Stomach (tissue), 9 donors: ENCODE measurements around the gene APOH. TPM values are rescaled to one million over a fixed set of nuclear protein-coding genes. Genes with fewer than 3 reads are reported as not detected.

Experiments used
- DNase-seq, 2 donors: peaks; one replicate each; pipeline versions ENCODE4 v3.0.0 to v3.0.0-alpha.2; 2013 to 2019
- H3K27ac ChIP-seq, 5 donors: fragments of 200-600 bp in 4 of 5; sonication (generic) in 4 of 5; one replicate each; pipeline ENCODE4 v1.5.1; 2013 to 2019; ENCODE audit warnings: mild to moderate bottlenecking in 1 of 5, moderate library complexity in 1 of 5
- H3K27me3 ChIP-seq, 3 donors: fragments of 200-600 bp; sonication (generic); one replicate each; pipeline ENCODE4 v1.5.1; 2017 to 2019; ENCODE audit warnings: mixed run types in 1 of 3
- H3K36me3 ChIP-seq, 4 donors: fragments of 200-600 bp; sonication (generic); 1 replicate in 3 of 4; 2 replicates in 1 of 4; pipeline ENCODE4 v1.5.1; 2016 to 2019
- H3K4me1 ChIP-seq, 4 donors: fragments of 200-600 bp; sonication (generic); one replicate each; pipeline ENCODE4 v1.5.1; 2016 to 2019
- H3K4me3 ChIP-seq, 4 donors: fragments of 200-600 bp; sonication (generic) in 3 of 4; one replicate each; pipeline ENCODE4 v1.5.1; 2016 to 2019; ENCODE audit warnings: mild to moderate bottlenecking in 1 of 4
- H3K9me3 ChIP-seq, 4 donors: fragments of 200-600 bp; sonication (generic); one replicate each; pipeline ENCODE4 v1.5.1; 2016 to 2019
- EP300 ChIP-seq: sonication (generic); formaldehyde crosslinking; IDR thresholded peaks from one replicate; pipeline ENCODE4 v1.6.1; 2017; ENCODE audit warnings: antibody characterized with exemption
- POLR2A ChIP-seq, 4 donors: fragments of 450-650 bp; IDR thresholded peaks; one replicate each; pipeline ENCODE4 v1.6.1; 2016; ENCODE audit warnings: antibody characterized with exemption in 4 of 4, control low read depth in 2 of 4, mild to moderate bottlenecking in 1 of 4, moderate library complexity in 1 of 4
- POLR2AphosphoS5 ChIP-seq, 3 donors: sonication (generic); formaldehyde crosslinking; IDR thresholded peaks; one replicate each; pipeline ENCODE4 v1.6.1; 2016; ENCODE audit warnings: antibody characterized with exemption in 3 of 3
- WGBS, 5 donors: extraction: QIAGEN DNeasy Blood & Tissue Kit in 3 of 5; methylation state at CpG; one replicate each; pipeline versions ENCODE4 v1.1.5 to v1.1.7; 2013 to 2018; 5-methylcytosine and 5-hydroxymethylcytosine counted together
- intact Hi-C: fragments of 100-400 bp; cut with DNase I; formaldehyde crosslinking; loops from one replicate; pipeline ENCODE4 v1.15.1; 2023; ENCODE audit warnings: low total_unique reads
- polyA plus RNA-seq, 3 donors: library from polyadenylated mRNA; stranded (reverse); fragments of 200-250 nt; gene quantifications; one replicate each; pipeline ENCODE4 v1.2.3, GENCODE V29; 2013
- total RNA-seq, 5 donors: library from RNA; depleted of rRNA; stranded (reverse); fragments of >200 nt; gene quantifications; one replicate each; pipeline versions ENCODE4 v1.1.0 to v1.2.3, GENCODE V29; 2014 to 2016
- TF ChIP-seq, protein P1 (sequence below), 7 experiments: fragments of 450-650 bp in 4 of 7; fragments of 200-600 bp in 3 of 7; sonication (generic) in 3 of 7; IDR thresholded peaks; one replicate each; pipeline ENCODE4 v1.5.1; 2016 to 2019; ENCODE audit warnings: antibody characterized with exemption in 7 of 7, control low read depth in 2 of 7, mild to moderate bottlenecking in 1 of 7
- donor health status: healthy with polysubstance abuse.
- donor health status: Bipolar disorder and iron deficiency.
- donor health status: healthy.

The APOH gene
- total and polyA plus RNA-seq, 8 donors = 0.87 to 22.8 (median 2.0) TPM; not detected in 3

- Histone ChIP-seq H3K27ac (no peak overlapping the region), H3K36me3 (no peaks in the 10 kb centered on the region), H3K9me3 (no peaks in the 10 kb centered on the region), H3K27me3 (no peaks in the 10 kb centered on the region), H3K4me1 (no peaks in the 10 kb centered on the region), H3K4me3 (no peak overlapping the region)
- no peak for DNase-seq
- TF ChIP-seq POLR2A (IDR thresholded peaks at IDR 0.05) = no peak
- no peak for TF ChIP-seq POLR2AphosphoS5 (IDR thresholded peaks at IDR 0.05)
- TF ChIP-seq EP300 = no peak
- TF ChIP-seq, protein P1, sequence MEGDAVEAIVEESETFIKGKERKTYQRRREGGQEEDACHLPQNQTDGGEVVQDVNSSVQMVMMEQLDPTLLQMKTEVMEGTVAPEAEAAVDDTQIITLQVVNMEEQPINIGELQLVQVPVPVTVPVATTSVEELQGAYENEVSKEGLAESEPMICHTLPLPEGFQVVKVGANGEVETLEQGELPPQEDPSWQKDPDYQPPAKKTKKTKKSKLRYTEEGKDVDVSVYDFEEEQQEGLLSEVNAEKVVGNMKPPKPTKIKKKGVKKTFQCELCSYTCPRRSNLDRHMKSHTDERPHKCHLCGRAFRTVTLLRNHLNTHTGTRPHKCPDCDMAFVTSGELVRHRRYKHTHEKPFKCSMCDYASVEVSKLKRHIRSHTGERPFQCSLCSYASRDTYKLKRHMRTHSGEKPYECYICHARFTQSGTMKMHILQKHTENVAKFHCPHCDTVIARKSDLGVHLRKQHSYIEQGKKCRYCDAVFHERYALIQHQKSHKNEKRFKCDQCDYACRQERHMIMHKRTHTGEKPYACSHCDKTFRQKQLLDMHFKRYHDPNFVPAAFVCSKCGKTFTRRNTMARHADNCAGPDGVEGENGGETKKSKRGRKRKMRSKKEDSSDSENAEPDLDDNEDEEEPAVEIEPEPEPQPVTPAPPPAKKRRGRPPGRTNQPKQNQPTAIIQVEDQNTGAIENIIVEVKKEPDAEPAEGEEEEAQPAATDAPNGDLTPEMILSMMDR (IDR thresholded peaks at IDR 0.05) = no peak
- 65 to 79% (median 74%) methylated on average over 3 of the region's 3 CpGs for WGBS, 5 donors
- intact Hi-C loops = no loop called here
Observed at GRCh38 chr17:66171692-66172091, 57.5 kb downstream of the APOH start.

DNA sequence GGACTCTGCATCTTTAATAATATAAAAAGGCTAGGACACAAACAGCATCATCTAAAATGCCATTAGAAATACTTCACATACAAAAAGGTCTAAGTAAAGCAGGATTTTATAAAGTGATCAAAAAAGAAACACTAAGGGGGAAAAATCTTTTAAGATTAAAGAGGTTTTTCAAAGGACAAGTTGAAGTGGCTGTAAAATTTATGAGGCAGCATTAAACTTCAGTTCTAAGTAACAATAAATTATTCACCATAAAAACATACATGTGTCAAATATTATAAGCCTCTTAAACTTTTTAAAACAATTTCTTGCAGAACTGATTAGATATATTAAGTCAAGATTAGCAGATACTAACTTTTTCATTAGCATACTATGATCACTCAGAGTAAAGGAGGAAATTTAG is 58.0 kb downstream of the APOH start:
- DNase-seq = no peak
- no peak for TF ChIP-seq POLR2AphosphoS5 (IDR thresholded peaks at IDR 0.05)
- TF ChIP-seq EP300 = no peak
- TF ChIP-seq, protein P1 (IDR thresholded peaks at IDR 0.05) = no peak
- no peak for TF ChIP-seq POLR2A (IDR thresholded peaks at IDR 0.05)
- H3K4me1 ChIP-seq = no peaks in the 10 kb centered on the region
- intact Hi-C loops = no loop called here
- no peak overlapping the region for H3K4me3 ChIP-seq
- H3K36me3 ChIP-seq = no peaks in the 10 kb centered on the region
- no peak overlapping the region for H3K27ac ChIP-seq
- no peaks in the 10 kb centered on the region for H3K9me3 ChIP-seq
- no peaks in the 10 kb centered on the region for H3K27me3 ChIP-seq

DNA sequence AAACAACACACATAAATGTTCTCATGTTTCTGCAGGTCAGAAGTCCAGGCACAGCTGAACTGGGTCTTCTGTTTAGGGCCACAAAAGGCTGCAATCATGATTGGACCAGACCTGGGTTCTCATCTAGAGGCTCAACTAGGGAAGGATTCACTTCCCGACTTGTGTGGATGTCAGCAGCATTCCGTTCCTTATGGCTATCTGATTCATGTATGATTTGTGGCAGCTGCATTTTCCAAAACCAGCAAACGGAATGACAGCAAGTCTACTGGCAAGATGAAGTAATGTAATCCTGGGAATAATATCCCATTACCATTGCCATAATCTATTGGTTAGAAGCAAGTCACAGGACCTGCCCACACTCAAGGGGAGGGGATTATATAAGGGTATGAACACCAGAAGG is 59.4 kb downstream of the APOH start:
- intact Hi-C loops = no loop called here
- DNase-seq = no peak
- no peaks in the 10 kb centered on the region for H3K36me3 ChIP-seq
- H3K27ac ChIP-seq = no peak overlapping the region
- no peak for TF ChIP-seq POLR2AphosphoS5 (IDR thresholded peaks at IDR 0.05)
- TF ChIP-seq POLR2A (IDR thresholded peaks at IDR 0.05) = no peak
- TF ChIP-seq, protein P1 (IDR thresholded peaks at IDR 0.05) = no peak
- no peak for TF ChIP-seq EP300
- H3K4me1 ChIP-seq = no peaks in the 10 kb centered on the region
- no peaks in the 10 kb centered on the region for H3K9me3 ChIP-seq
- no peak overlapping the region for H3K4me3 ChIP-seq
- WGBS, 5 donors = 80 to 91% (median 85%) methylated on average over 3 of the region's 3 CpGs
- no peaks in the 10 kb centered on the region for H3K27me3 ChIP-seq

DNA sequence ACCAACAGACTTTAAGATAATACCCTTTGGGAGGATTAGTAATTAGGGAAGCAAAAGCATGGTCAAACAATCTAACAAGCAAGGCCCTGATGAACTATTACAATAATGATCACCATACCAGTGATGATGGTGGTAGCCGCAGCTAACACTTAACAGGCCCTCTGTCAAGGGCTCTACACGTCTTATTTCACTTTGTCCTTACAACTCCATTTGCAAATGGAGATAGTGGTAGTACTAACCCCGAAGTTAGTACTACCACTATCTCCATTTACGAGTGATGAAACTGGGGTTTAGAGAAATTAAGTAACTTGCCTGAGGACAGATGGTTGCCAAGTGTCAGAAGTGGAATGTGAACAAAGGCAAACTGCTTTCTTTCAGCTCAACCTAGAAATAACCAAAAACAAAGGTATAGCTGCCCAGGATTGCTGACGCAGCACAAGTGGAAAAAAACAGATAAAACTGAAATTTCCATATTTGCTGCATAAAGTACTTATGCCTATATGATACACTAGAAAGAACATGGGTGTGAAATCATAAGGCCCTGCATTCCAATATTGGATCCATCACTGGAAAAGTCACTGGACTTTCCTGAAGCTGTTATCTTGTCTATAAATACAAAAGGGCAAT is 61.9 kb downstream of the APOH start:
- no peak for DNase-seq
- Histone ChIP-seq H3K27me3 (no peaks in the 10 kb centered on the region), H3K9me3 (no peaks in the 10 kb centered on the region), H3K4me1 (no peaks in the 10 kb centered on the region), H3K27ac (no peak overlapping the region), H3K4me3 (no peak overlapping the region), H3K36me3 (no peaks in the 10 kb centered on the region)
- intact Hi-C loops = no loop called here
- 51 to 83% (median 75%) methylated on average over 5 of the region's 5 CpGs for WGBS, 5 donors
- no peak for TF ChIP-seq EP300
- TF ChIP-seq POLR2AphosphoS5 (IDR thresholded peaks at IDR 0.05) = no peak
- TF ChIP-seq, protein P1 (IDR thresholded peaks at IDR 0.05) = no peak
- no peak for TF ChIP-seq POLR2A (IDR thresholded peaks at IDR 0.05)
